HepG2 (cell line): ENCODE data around the gene MAP3K5. TPM values are rescaled to one million over a fixed set of nuclear protein-coding genes. Genes with fewer than 3 reads are reported as not detected.

Experiments
- ATAC-seq: fragments of 200-7000 bp; cut with Tn5 transposase; 3 replicates; pipeline ENCODE4 v1.9.1; 2020; ENCODE audit warnings: mild to moderate bottlenecking, moderate library complexity
- BruUV-seq: library from RNA; stranded (reverse); fragments of 400-500 nt; replicated peaks from 2 replicates; lab custom pipeline; 2021; lab: Mats Ljungman, UMichigan
- CTCF ChIA-PET: fragments of 300-600 bp; formaldehyde crosslinking; extraction: SDS; loops from one replicate; lab custom pipeline; 2021; ENCODE audit warnings: low total read pairs, inconsistent platforms, low intra/inter-chr PET ratio; lab: Yijun Ruan, JAX
- POLR2A ChIA-PET: fragments of 350-600 bp; sonication (Branson Sonifier 250); formaldehyde crosslinking; loops from one replicate; lab custom pipeline; 2020; ENCODE audit warnings: antibody characterized with exemption, inconsistent platforms; lab: Yijun Ruan, JAX
- DNase-seq: peaks from one replicate; pipeline ENCODE4 v3.0.0-alpha.2; 2015; ENCODE audit warnings: low spot score
- FAIRE-seq: peaks from 3 replicates; lab custom pipeline; 2011; peaks lifted over from hg19 to GRCh38; lab: Jason Lieb, UNC
- H2AFZ ChIP-seq: one replicate; pipeline ENCODE4 v1.6.1; 2011; ENCODE audit warnings: low read length, inconsistent platforms
- H3K27ac ChIP-seq: fragments of 300-600 bp; 3 replicates; pipeline ENCODE4 v1.8.0; 2011; ENCODE audit warnings: mixed run types, mild to moderate bottlenecking, mixed read lengths, low read length, inconsistent platforms; ENCODE audit not compliant: insufficient read depth; ENCODE audit errors: extremely low read length
- H3K27me3 ChIP-seq, 2 experiments: fragments of 200-600 bp in 1 of 2; 2 replicates in 1 of 2; 3 replicates in 1 of 2; pipeline versions ENCODE4 v1.6.0 to v1.8.0; 2011; ENCODE audit warnings: low read length in 2 of 2, mild to moderate bottlenecking in 2 of 2, moderate library complexity in 2 of 2, inconsistent platforms in 1 of 2; ENCODE audit not compliant: insufficient read depth in 2 of 2, control insufficient read depth in 1 of 2
- H3K36me3 ChIP-seq, 2 experiments: fragments of 200-600 bp in 1 of 2; replicated peaks in 1 of 2; 2 replicates in 1 of 2; 3 replicates in 1 of 2; pipeline versions ENCODE4 v1.5.1 to v1.8.0; 2011; ENCODE audit warnings: low read length in 2 of 2, inconsistent platforms in 1 of 2; ENCODE audit not compliant: insufficient read depth in 2 of 2, control insufficient read depth in 1 of 2
- H3K4me1 ChIP-seq: 2 replicates; pipeline ENCODE4 v1.5.1; 2012; ENCODE audit warnings: low read length, inconsistent platforms; ENCODE audit not compliant: insufficient read depth
- H3K4me2 ChIP-seq: 2 replicates; pipeline ENCODE4 v1.6.0; 2011; ENCODE audit warnings: low read depth, low read length, inconsistent platforms
- H3K4me3 ChIP-seq, 3 experiments: fragments of 200-600 bp in 1 of 3; sonication (generic), shearing (Covaris generic) in 1 of 3; replicated peaks in 1 of 3; 2 replicates each; pipeline ENCODE4 v1.5.1; 2011 to 2016; ENCODE audit warnings: low read length in 3 of 3, inconsistent platforms in 2 of 3, low read depth in 2 of 3, mild to moderate bottlenecking in 2 of 3, control low read depth in 1 of 3, mixed read lengths in 1 of 3; ENCODE audit not compliant: insufficient read depth in 1 of 3
- H3K79me2 ChIP-seq: one replicate; pipeline ENCODE4 v1.6.1; 2011; ENCODE audit warnings: low read length, inconsistent platforms; ENCODE audit not compliant: insufficient read depth
- H3K9ac ChIP-seq: 2 replicates; pipeline ENCODE4 v1.6.0; 2011; ENCODE audit warnings: mild to moderate bottlenecking, low read depth, low read length, inconsistent platforms; ENCODE audit not compliant: insufficient read depth
- H3K9me3 ChIP-seq: 2 replicates; pipeline ENCODE4 v1.5.1; 2012; ENCODE audit warnings: mild to moderate bottlenecking, low read length
- H4K20me1 ChIP-seq: 2 replicates; pipeline ENCODE4 v1.6.0; 2011; ENCODE audit warnings: inconsistent platforms, mild to moderate bottlenecking, low read length, moderate library complexity; ENCODE audit not compliant: insufficient read depth
- ARNT2 ChIP-seq: sonication (generic); formaldehyde crosslinking; IDR thresholded peaks from 2 replicates; pipeline ENCODE4 v1.8.0; 2022; ENCODE audit warnings: mild to moderate bottlenecking, low read depth, missing genetic modification reagents, moderate library complexity
- BORCS8-MEF2B ChIP-seq: sonication (generic); formaldehyde crosslinking; IDR thresholded peaks from 2 replicates; pipeline ENCODE4 v1.8.0; 2022; ENCODE audit warnings: mild to moderate bottlenecking, missing genetic modification reagents
- CTCF ChIP-seq: sonication (generic); formaldehyde crosslinking; IDR thresholded peaks from 2 replicates; pipeline ENCODE4 v1.5.0; 2020; ENCODE audit warnings: mild to moderate bottlenecking, missing genetic modification reagents, moderate library complexity
- FOSL2 ChIP-seq: sonication (generic); formaldehyde crosslinking; IDR thresholded peaks from 2 replicates; pipeline ENCODE4 v1.4.0; 2020; ENCODE audit warnings: missing genetic modification reagents
- FOXM1 ChIP-seq: sonication (generic); formaldehyde crosslinking; IDR thresholded peaks from 2 replicates; pipeline ENCODE4 v1.5.0; 2020; ENCODE audit warnings: missing genetic modification reagents
- GRHL1 ChIP-seq: sonication (generic); formaldehyde crosslinking; conservative IDR thresholded peaks from 2 replicates; pipeline ENCODE4 v1.8.0; 2022; ENCODE audit warnings: missing genetic modification reagents
- IKZF4 ChIP-seq: sonication (generic); formaldehyde crosslinking; IDR thresholded peaks from 2 replicates; pipeline ENCODE4 v1.5.1; 2020; ENCODE audit warnings: borderline replicate concordance, mild to moderate bottlenecking, low read depth, missing genetic modification reagents; ENCODE audit errors: not compliant biosample characterization
- MEIS1 ChIP-seq: sonication (generic); formaldehyde crosslinking; IDR thresholded peaks from 2 replicates; pipeline ENCODE4 v1.9.0; 2021; ENCODE audit warnings: mild to moderate bottlenecking, missing genetic modification reagents, moderate library complexity, borderline replicate concordance
- MYNN ChIP-seq: sonication (generic); formaldehyde crosslinking; IDR thresholded peaks from 2 replicates; pipeline ENCODE4 v1.4.0; 2020; ENCODE audit warnings: mild to moderate bottlenecking, low read depth, missing genetic modification reagents
- PAF1 ChIP-seq: IDR thresholded peaks from 2 replicates; pipeline ENCODE4 v1.6.1; 2016; ENCODE audit warnings: missing genetic modification reagents, missing compliant biosample characterization
- SMC3 ChIP-seq: IDR thresholded peaks from 2 replicates; pipeline ENCODE4 v1.6.1; 2011; ENCODE audit warnings: low read length, improper control_type of control experiment
- ZNF546 ChIP-seq: sonication (generic); formaldehyde crosslinking; conservative IDR thresholded peaks from 2 replicates; pipeline ENCODE4 v1.8.1; 2023; ENCODE audit warnings: mild to moderate bottlenecking, missing genetic modification reagents
- ZNF687 ChIP-seq: sonication (generic); formaldehyde crosslinking; IDR thresholded peaks from 2 replicates; pipeline ENCODE4 v1.5.1; 2020; ENCODE audit warnings: mild to moderate bottlenecking, missing genetic modification reagents, moderate library complexity
- ZNF776 ChIP-seq: sonication (generic); formaldehyde crosslinking; IDR thresholded peaks from 2 replicates; pipeline ENCODE4 v1.4.0; 2020; ENCODE audit warnings: mild to moderate bottlenecking, missing genetic modification reagents
- ZNF891 ChIP-seq: sonication (generic); formaldehyde crosslinking; IDR thresholded peaks from 2 replicates; pipeline ENCODE4 v1.5.0; 2020; ENCODE audit warnings: mild to moderate bottlenecking, missing genetic modification reagents
- WGBS: methylation state at CpG from one replicate; pipeline ENCODE4 v1.1.6; 2017; ENCODE audit warnings: low lambda C conversion rate; 5-methylcytosine and 5-hydroxymethylcytosine counted together
- in situ Hi-C: cut with HindIII; loops from 2 replicates; pipeline ENCODE4 v1.10.0; 2017; ENCODE audit warnings: low pct_unique_long_range_greater_than_20kb; ENCODE audit not compliant: extremely low pct_ligation_motif_present
- intact Hi-C: fragments of 100-400 bp; cut with micrococcal nuclease; formaldehyde crosslinking; loops from one replicate; pipeline ENCODE4 v1.10.0; 2022; ENCODE audit not compliant: unreplicated experiment
- polyA plus RNA-seq, 8 experiments: library from polyadenylated mRNA; depleted of rRNA in 3 of 8; stranded (reverse) in 7 of 8; unstranded in 1 of 8; fragments of >200 nt; fragmentation: Illumina TruSeq in 4 of 8; extraction: Trizol in 4 of 8; gene quantifications; 2 replicates each; pipeline versions ENCODE4 v1.2.1 to v1.2.3, GENCODE V29; 2011 to 2016; ENCODE audit warnings: low read depth in 4 of 8, missing spikeins in 1 of 8, mixed read lengths in 1 of 8; ENCODE audit not compliant: insufficient read depth in 1 of 8
- total RNA-seq, 5 experiments: library from RNA; depleted of rRNA; stranded (reverse); fragments of >200 nt; fragmentation: Illumina TruSeq; extraction: Trizol; gene quantifications; 2 replicates each; pipeline ENCODE4 v1.2.3, GENCODE V29; 2016; ENCODE audit warnings: low read depth in 1 of 5

MAP3K5 gene
- total and polyA plus RNA-seq, 2 of the 13 experiments (the other 11 are each of a cell fraction or from before 2014, with no cell fraction given) = not detected

GRCh38 chr6:136608991-136609390 lies 183.3 kb downstream of the MAP3K5 start (continued):
- no peak for TF ChIP-seq FOXM1 (CRISPR knock-in tag)
- no peak for TF ChIP-seq GRHL1
- no peak for TF ChIP-seq ZNF776 (CRISPR knock-in tag)
- TF ChIP-seq FOSL2 (CRISPR knock-in tag) = no peak
- no peak for TF ChIP-seq MYNN (CRISPR knock-in tag)
- TF ChIP-seq ZNF546 (CRISPR knock-in tag) = no peak

- intact Hi-C loops (no loop called here), in situ Hi-C loops (no loop called here)
- Histone ChIP-seq H3K79me2 (no peaks in the 10 kb centered on the region), H3K9me3 (no peaks in the 10 kb centered on the region), H4K20me1 (no peaks in the 10 kb centered on the region), H3K4me3 (no peak overlapping the region), H3K4me1 (no peaks in the 10 kb centered on the region), H3K36me3 (no peaks in the 10 kb centered on the region), H2AFZ (no peak overlapping the region), H3K9ac (no peak overlapping the region), H3K4me2 (no peak overlapping the region), H3K27me3 (no peaks in the 10 kb centered on the region), H3K27ac (no peak overlapping the region)
- WGBS = 9% methylated on average over 12 of the region's 12 CpGs
- ATAC-seq = peak; percentile 96
- FAIRE-seq = peak; percentile 64
- ChIA-PET CTCF (no interaction called here), POLR2A (no interaction called here)
- BruUV-seq = no TSS peak
- DNase-seq = peak; percentile 59
- no peak for TF ChIP-seq ZNF687 (CRISPR knock-in tag)
- TF ChIP-seq SMC3 = peak; percentile 40
- TF ChIP-seq CTCF (CRISPR knock-in tag) = peak; percentile 80
- no peak for TF ChIP-seq PAF1 (CRISPR knock-in tag)
- TF ChIP-seq BORCS8-MEF2B (CRISPR knock-in tag) = 0 out of 2 replicates have a peak, but pooled peaks have one; percentile 27
- TF ChIP-seq ARNT2 = 0 out of 2 replicates have a peak, but pooled peaks have one; percentile 34
- TF ChIP-seq ZNF891 (CRISPR knock-in tag) = 0 out of 2 replicates have a peak, but pooled peaks have one; percentile 47
- TF ChIP-seq IKZF4 = no peak
- no peak for TF ChIP-seq MEIS1 (CRISPR knock-in tag)
These were observed 184.1 kb downstream of the MAP3K5 start for GRCh38 chr6:136607932-136608772.
